ENCODE results near the gene ZNF397.

DNA sequence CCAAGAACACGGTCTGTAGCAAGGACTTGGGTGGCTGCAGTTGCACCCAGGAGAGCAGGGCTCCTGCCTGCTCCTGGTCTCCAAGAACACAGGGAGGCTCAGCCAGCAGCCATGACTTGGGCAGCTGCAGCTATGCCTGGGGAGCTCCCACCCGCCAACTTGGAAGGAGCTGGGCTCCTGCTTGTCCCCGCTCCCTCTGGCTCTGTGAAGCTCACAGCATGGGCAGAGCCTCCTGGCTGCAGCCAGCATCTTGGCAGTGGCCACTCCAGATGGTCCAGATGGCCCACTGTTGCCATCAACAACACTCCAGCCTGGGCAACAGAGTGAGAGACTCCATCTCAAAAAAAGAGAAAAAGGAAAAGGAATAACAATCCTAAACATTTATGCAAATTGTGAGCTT is 44.0 kb downstream of the ZNF397 start:
- TF ChIP-seq, protein P1, sequence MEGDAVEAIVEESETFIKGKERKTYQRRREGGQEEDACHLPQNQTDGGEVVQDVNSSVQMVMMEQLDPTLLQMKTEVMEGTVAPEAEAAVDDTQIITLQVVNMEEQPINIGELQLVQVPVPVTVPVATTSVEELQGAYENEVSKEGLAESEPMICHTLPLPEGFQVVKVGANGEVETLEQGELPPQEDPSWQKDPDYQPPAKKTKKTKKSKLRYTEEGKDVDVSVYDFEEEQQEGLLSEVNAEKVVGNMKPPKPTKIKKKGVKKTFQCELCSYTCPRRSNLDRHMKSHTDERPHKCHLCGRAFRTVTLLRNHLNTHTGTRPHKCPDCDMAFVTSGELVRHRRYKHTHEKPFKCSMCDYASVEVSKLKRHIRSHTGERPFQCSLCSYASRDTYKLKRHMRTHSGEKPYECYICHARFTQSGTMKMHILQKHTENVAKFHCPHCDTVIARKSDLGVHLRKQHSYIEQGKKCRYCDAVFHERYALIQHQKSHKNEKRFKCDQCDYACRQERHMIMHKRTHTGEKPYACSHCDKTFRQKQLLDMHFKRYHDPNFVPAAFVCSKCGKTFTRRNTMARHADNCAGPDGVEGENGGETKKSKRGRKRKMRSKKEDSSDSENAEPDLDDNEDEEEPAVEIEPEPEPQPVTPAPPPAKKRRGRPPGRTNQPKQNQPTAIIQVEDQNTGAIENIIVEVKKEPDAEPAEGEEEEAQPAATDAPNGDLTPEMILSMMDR (IDR thresholded peaks at IDR 0.05) = no peak
- no peak for TF ChIP-seq ZFX (IDR thresholded peaks at IDR 0.05; ENCODE audit: borderline replicate concordance)
